A673 (cell line): ENCODE results near the gene BTBD2. TPM values are rescaled to one million over a fixed set of nuclear protein-coding genes. Genes with fewer than 3 reads are reported as not detected.

Source experiments
- BruUV-seq: library from RNA; stranded (reverse); fragments of 400-500 nt; replicated peaks from 2 replicates; lab custom pipeline; 2021; lab: Mats Ljungman, UMichigan
- CTCF ChIA-PET: fragments of 300-600 bp; sonication (Branson Sonifier 250); formaldehyde crosslinking; loops from one replicate; lab custom pipeline; 2022; ENCODE audit warnings: antibody characterized with exemption; lab: Charles Lee
- POLR2A ChIA-PET: fragments of 300-600 bp; sonication (Branson Sonifier 250); formaldehyde crosslinking; loops from one replicate; lab custom pipeline; 2022; ENCODE audit warnings: antibody characterized with exemption; ENCODE audit not compliant: low non-redundant PET; lab: Charles Lee
- DNase-seq: peaks from one replicate; pipeline ENCODE4 v3.0.0-alpha.2; 2015; ENCODE audit warnings: low spot score
- H3K27ac ChIP-seq: fragments of 200-600 bp; sonication (generic); 2 replicates; pipeline ENCODE4 v1.5.1; 2016; ENCODE audit warnings: mixed run types, low read depth, mild to moderate bottlenecking, mixed read lengths, antibody characterized with exemption, low read length; ENCODE audit not compliant: poor library complexity, severe bottlenecking
- H3K27me3 ChIP-seq: fragments of 200-600 bp; sonication (generic); replicated peaks from 2 replicates; pipeline ENCODE4 v1.6.1; 2017; ENCODE audit warnings: mixed run types, low read depth, mild to moderate bottlenecking, mixed read lengths, antibody characterized with exemption, low read length; ENCODE audit not compliant: insufficient read depth, poor library complexity
- H3K36me3 ChIP-seq: fragments of 200-600 bp; sonication (generic); 2 replicates; pipeline ENCODE4 v1.6.1; 2016; ENCODE audit warnings: mixed run types, mild to moderate bottlenecking, mixed read lengths, antibody characterized with exemption, low read length; ENCODE audit not compliant: insufficient read depth, poor library complexity, severe bottlenecking
- H3K4me1 ChIP-seq: fragments of 200-600 bp; sonication (generic); 2 replicates; pipeline ENCODE4 v1.6.1; 2017; ENCODE audit warnings: mixed run types, mild to moderate bottlenecking, mixed read lengths, antibody characterized with exemption, low read length; ENCODE audit not compliant: insufficient read depth, poor library complexity, severe bottlenecking
- H3K4me3 ChIP-seq: fragments of 200-600 bp; sonication (generic); 2 replicates; pipeline ENCODE4 v1.5.1; 2016; ENCODE audit warnings: low read depth, mixed run types, mild to moderate bottlenecking, mixed read lengths, low read length; ENCODE audit not compliant: poor library complexity, severe bottlenecking
- H3K9me3 ChIP-seq: fragments of 200-600 bp; sonication (generic); 2 replicates; pipeline ENCODE4 v1.6.1; 2016; ENCODE audit warnings: mixed run types, low read depth, mild to moderate bottlenecking, mixed read lengths, antibody characterized with exemption, low read length; ENCODE audit not compliant: poor library complexity, severe bottlenecking
- EZH2 ChIP-seq: fragments of 200-600 bp; sonication (generic); IDR thresholded peaks from 2 replicates; pipeline ENCODE4 v1.6.1; 2017; ENCODE audit warnings: borderline replicate concordance, low read depth, mild to moderate bottlenecking, mixed read lengths, antibody characterized with exemption, low read length; ENCODE audit not compliant: poor library complexity, severe bottlenecking
- intact Hi-C: fragments of 100-400 bp; cut with micrococcal nuclease; formaldehyde crosslinking; loops from one replicate; pipeline ENCODE4 v1.10.0; 2022; ENCODE audit not compliant: unreplicated experiment
- total RNA-seq: library from RNA; stranded (reverse); gene quantifications from 2 replicates; pipeline ENCODE4 v1.2.3, GENCODE V29; 2021
- TF ChIP-seq, protein P1 (sequence below): fragments of 300-800, 200-600 bp; sonication (generic); conservative IDR thresholded peaks from 2 replicates; pipeline ENCODE4 v1.5.1; 2017; ENCODE audit warnings: low read depth, mild to moderate bottlenecking, antibody characterized with exemption, low read length, moderate library complexity, mixed read lengths

BTBD2 gene
- total RNA-seq, 1 experiment from 2014 or later: 91.7 TPM

DNA sequence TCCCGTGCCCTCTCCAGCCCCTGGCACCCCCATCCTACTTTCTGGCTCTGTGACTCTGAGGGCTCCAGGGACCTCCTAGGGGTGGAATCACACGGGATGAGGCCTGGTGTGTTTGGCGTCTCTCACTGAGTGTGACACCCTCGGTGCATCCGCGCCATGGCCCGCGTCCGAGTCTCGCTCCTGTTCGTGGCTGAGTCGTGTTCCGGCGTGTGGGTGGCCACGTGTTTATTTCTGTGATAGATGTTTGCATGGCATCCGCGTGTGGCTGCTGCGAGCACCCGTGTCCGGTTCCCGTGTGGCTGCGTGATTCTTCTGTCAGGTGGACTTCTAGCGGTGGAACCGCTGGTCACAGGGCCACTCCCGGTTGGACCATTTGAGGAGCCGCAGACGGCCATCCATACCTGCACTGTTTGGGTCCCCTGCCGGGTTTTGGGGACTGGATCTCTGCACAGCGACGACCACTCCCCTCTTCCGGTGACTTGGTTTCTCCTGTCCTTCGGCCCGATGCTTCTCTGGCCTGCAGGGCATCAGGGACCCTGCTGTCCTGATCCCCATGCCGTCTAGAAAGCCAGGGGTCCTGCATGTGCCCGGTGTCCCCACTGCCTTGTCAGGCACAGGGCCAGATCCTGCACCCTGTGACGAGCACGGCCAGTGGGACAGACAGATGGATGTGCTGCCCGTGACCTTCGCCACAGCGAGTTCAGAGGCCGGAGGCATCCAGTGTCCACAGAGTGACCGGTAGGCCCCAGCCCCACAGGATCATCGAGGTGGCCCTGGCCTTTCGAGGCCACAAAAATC lies 66.0 kb downstream of the BTBD2 start:
- H3K9me3 ChIP-seq: no peaks in the 10 kb centered on the region
- ChIA-PET CTCF (no interaction called here), POLR2A (interaction anchor here (0.6 kb wide), 1 partner anchor 214 kb away, joined by 12 read pairs; the partner anchor contains the start of gene DOT1L)
- H3K4me1 ChIP-seq: peaks cover under 1% of the 10 kb centered on the region
- intact Hi-C loops: no loop called here
- no peak for TF ChIP-seq EZH2
- TF ChIP-seq, protein P1, sequence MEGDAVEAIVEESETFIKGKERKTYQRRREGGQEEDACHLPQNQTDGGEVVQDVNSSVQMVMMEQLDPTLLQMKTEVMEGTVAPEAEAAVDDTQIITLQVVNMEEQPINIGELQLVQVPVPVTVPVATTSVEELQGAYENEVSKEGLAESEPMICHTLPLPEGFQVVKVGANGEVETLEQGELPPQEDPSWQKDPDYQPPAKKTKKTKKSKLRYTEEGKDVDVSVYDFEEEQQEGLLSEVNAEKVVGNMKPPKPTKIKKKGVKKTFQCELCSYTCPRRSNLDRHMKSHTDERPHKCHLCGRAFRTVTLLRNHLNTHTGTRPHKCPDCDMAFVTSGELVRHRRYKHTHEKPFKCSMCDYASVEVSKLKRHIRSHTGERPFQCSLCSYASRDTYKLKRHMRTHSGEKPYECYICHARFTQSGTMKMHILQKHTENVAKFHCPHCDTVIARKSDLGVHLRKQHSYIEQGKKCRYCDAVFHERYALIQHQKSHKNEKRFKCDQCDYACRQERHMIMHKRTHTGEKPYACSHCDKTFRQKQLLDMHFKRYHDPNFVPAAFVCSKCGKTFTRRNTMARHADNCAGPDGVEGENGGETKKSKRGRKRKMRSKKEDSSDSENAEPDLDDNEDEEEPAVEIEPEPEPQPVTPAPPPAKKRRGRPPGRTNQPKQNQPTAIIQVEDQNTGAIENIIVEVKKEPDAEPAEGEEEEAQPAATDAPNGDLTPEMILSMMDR: no peak
- no TSS peak for BruUV-seq
- DNase-seq: no peak
- no peak overlapping the region for H3K4me3 ChIP-seq
- peaks cover 8% of the 10 kb centered on the region for H3K36me3 ChIP-seq
- H3K27me3 ChIP-seq: no peaks in the 10 kb centered on the region
- H3K27ac ChIP-seq: no peak overlapping the region

DNA sequence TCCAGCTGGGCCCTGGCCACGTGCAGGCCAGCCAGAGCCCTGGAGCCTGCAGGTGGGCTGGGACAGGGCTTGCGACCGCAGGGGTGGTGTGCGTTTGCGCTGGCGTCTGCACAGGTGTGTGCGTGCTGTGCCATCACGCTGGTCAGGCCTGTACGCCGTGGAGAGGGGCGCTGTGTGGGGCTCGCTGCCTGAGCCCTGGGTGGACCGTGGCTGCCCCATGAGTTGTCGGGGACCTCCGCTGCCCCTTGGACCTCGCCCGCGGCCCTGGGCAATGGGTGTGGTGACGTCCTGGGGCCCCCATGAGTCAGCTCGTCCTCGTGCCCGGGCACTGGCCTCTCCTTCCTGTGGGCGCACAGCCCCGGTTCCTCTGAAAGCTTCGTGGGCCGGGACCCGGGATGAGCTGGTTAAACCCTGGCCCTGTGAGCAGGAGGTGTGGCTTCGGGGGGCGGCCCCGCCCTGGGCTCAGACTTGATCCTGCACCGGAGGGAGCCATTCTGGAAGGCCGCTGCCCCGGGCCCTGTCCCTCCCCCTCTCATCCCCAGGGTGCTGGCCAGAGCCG lies 67.8 kb downstream of the BTBD2 start:
- Histone ChIP-seq H3K36me3 (peaks cover 8% of the 10 kb centered on the region), H3K27me3 (no peaks in the 10 kb centered on the region), H3K27ac (no peak overlapping the region), H3K9me3 (no peaks in the 10 kb centered on the region), H3K4me1 (peaks cover 16% of the 10 kb centered on the region), H3K4me3 (no peak overlapping the region)
- no TSS peak for BruUV-seq
- no peak for TF ChIP-seq EZH2
- TF ChIP-seq, protein P1: no peak
- ChIA-PET POLR2A (interaction anchor here (0.6 kb wide), 1 partner anchor 63 kb away, joined by 9 read pairs; the partner anchor contains the start of gene ABHD17A), CTCF (no interaction called here)
- DNase-seq: no peak
- intact Hi-C loops: no loop called here

DNA sequence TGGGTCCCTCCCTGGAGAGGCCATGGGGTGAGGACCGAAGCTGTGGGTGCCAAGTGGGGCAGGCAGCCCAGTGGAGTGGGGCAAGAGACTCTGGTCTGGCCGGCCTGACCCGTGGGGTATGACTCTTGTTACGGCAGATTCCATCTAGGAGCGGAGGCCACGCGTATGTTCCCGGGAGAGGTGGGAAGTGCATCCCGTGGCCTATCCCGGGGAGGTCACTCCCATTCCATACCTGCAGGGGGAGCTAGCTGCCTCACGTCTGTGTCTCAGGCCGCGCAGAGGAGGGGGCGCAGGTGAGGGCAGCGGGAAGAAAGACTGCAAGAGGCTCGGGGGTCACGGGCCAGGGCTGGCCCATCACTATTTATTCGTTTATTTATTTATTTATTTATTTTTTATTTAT lies 69.6 kb downstream of the BTBD2 start:
- H3K4me1 ChIP-seq: peaks cover 16% of the 10 kb centered on the region
- no peak overlapping the region for H3K27ac ChIP-seq
- ChIA-PET CTCF (interaction anchor here (0.5 to 0.8 kb wide), 4 partner anchors 16 to 833 kb away, joined by 3 to 6 read pairs (median 5); no protein-coding TSS in a partner anchor), POLR2A (no interaction called here)
- no peaks in the 10 kb centered on the region for H3K27me3 ChIP-seq
- peak; percentile 60 for DNase-seq
- TF ChIP-seq, protein P1: peak; percentile 73
- TF ChIP-seq EZH2: no peak
- peaks cover 8% of the 10 kb centered on the region for H3K36me3 ChIP-seq
- no peaks in the 10 kb centered on the region for H3K9me3 ChIP-seq
- H3K4me3 ChIP-seq: no peak overlapping the region
- BruUV-seq: no TSS peak
- intact Hi-C loops: no loop called here
